Neural progenitor cell (in vitro differentiated cells): Measurements from ENCODE around the gene GSTO2. TPM values are rescaled to one million over a fixed set of nuclear protein-coding genes. Genes with fewer than 3 reads are reported as not detected.

Source experiments
- DNase-seq: peaks from one replicate; pipeline ENCODE4 v3.0.0-alpha.2; 2016; ENCODE audit warnings: low spot score
- H2AFZ ChIP-seq: fragments of 200-600 bp; sonication (generic); replicated peaks from 2 replicates; pipeline ENCODE4 v1.6.1; 2016; ENCODE audit warnings: antibody characterized with exemption
- H3F3A ChIP-seq: fragments of 200-600 bp; sonication (generic); 2 replicates; pipeline ENCODE4 v1.6.1; 2016; ENCODE audit warnings: antibody characterized with exemption, low read depth
- H3K27ac ChIP-seq: fragments of 200-600 bp; sonication (generic); 2 replicates; pipeline ENCODE4 v1.5.1; 2016; ENCODE audit warnings: mild to moderate bottlenecking
- H3K27me3 ChIP-seq: fragments of 200-600 bp; sonication (generic); 2 replicates; pipeline ENCODE4 v1.6.1; 2016; ENCODE audit warnings: mild to moderate bottlenecking, moderate library complexity
- H3K36me3 ChIP-seq: fragments of 200-600 bp; sonication (generic); 2 replicates; pipeline ENCODE4 v1.5.1; 2016
- H3K4me1 ChIP-seq: fragments of 200-600 bp; sonication (generic); 2 replicates; pipeline ENCODE4 v1.6.1; 2016; ENCODE audit warnings: mixed run types
- H3K4me2 ChIP-seq: fragments of 200-600 bp; sonication (generic); 2 replicates; pipeline ENCODE4 v1.6.1; 2016
- H3K4me3 ChIP-seq: fragments of 200-600 bp; sonication (generic); 2 replicates; pipeline ENCODE4 v1.5.1; 2016
- H3K79me2 ChIP-seq: fragments of 200-600 bp; sonication (generic); 2 replicates; pipeline ENCODE4 v1.6.1; 2016; ENCODE audit warnings: low read depth
- H3K9ac ChIP-seq: fragments of 200-600 bp; sonication (generic); 2 replicates; pipeline ENCODE4 v1.6.1; 2016
- H3K9me3 ChIP-seq: fragments of 200-600 bp; sonication (generic); 2 replicates; pipeline ENCODE4 v1.5.1; 2016; ENCODE audit warnings: low read depth
- H4K20me1 ChIP-seq: fragments of 200-600 bp; sonication (generic); 2 replicates; pipeline ENCODE4 v1.6.1; 2016; ENCODE audit warnings: low read depth
- H3K27ac Mint-ChIP-seq: 3 replicates; pipeline ENCODE4 v1.8.0; 2021; ENCODE audit warnings: mixed read lengths
- H3K27me3 Mint-ChIP-seq: 2 replicates; pipeline ENCODE4 v1.8.0; 2022; ENCODE audit warnings: low read depth, mild to moderate bottlenecking, inconsistent platforms, moderate library complexity, mixed read lengths; ENCODE audit not compliant: insufficient read depth
- H3K36me3 Mint-ChIP-seq: 3 replicates; pipeline ENCODE4 v1.8.0; 2021; ENCODE audit warnings: mixed read lengths
- H3K4me1 Mint-ChIP-seq: 3 replicates; pipeline ENCODE4 v1.8.0; 2021; ENCODE audit warnings: mixed read lengths
- H3K4me3 Mint-ChIP-seq: 3 replicates; pipeline ENCODE4 v1.8.0; 2021; ENCODE audit warnings: mild to moderate bottlenecking, moderate library complexity, mixed read lengths
- H3K9me3 Mint-ChIP-seq: 3 replicates; pipeline ENCODE4 v1.8.0; 2020; ENCODE audit warnings: mixed read lengths
- CTCF ChIP-seq: fragments of 200-600 bp; sonication (generic); IDR thresholded peaks from 2 replicates; pipeline ENCODE4 v1.5.1; 2017; ENCODE audit warnings: antibody characterized with exemption, mild to moderate bottlenecking
- EZH2 ChIP-seq: fragments of 200-600 bp; sonication (generic); IDR thresholded peaks from 2 replicates; pipeline ENCODE4 v1.6.1; 2017; ENCODE audit warnings: antibody characterized with exemption, mild to moderate bottlenecking, moderate library complexity
- EZH2phosphoT487 ChIP-seq: fragments of 200-600 bp; sonication (generic); IDR thresholded peaks from 2 replicates; pipeline ENCODE4 v1.6.1; 2017; ENCODE audit warnings: antibody characterized with exemption
- microRNA-seq: library from miRNA; unstranded; fragments of <30 nt; microRNA quantifications from one replicate; pipeline ENCODE4, GENCODE V29; 2016
- small RNA-seq: library from RNA; depleted of rRNA; stranded (forward); fragments of <200 nt; gene quantifications from one replicate; pipeline ENCODE3, GENCODE V24; 2015
- total RNA-seq: library from RNA; depleted of rRNA; stranded (reverse); fragments of >200 nt; gene quantifications from 2 replicates; pipeline ENCODE4 v1.2.3, GENCODE V29; 2015; ENCODE audit warnings: low replicate concordance

Gene GSTO2
- total RNA-seq, 1 donor from 2014 or later, result 4.9 TPM

GRCh38 chr10:104351061-104351702, 82.2 kb downstream of the GSTO2 start:
- no peak overlapping the region for H3K9ac ChIP-seq
- Mint-ChIP-seq H3K4me3 (no peak overlapping the region), H3K27me3 (no peaks in the 10 kb centered on the region)

GRCh38 chr10:104351919-104352318, 82.9 kb downstream of the GSTO2 start:
- H3K4me3 ChIP-seq, result no peak overlapping the region
- H3K27me3 ChIP-seq, result peaks cover 42% of the 10 kb centered on the region
- no peaks in the 10 kb centered on the region for H3F3A ChIP-seq
- Mint-ChIP-seq H3K4me3 (no peak overlapping the region), H3K9me3 (no peaks in the 10 kb centered on the region), H3K4me1 (no peaks in the 10 kb centered on the region), H3K27me3 (no peaks in the 10 kb centered on the region), H3K36me3 (no peaks in the 10 kb centered on the region), H3K27ac (no peak overlapping the region)
- H3K9me3 ChIP-seq, result no peaks in the 10 kb centered on the region
- DNase-seq, result no peak
- no peak overlapping the region for H3K4me2 ChIP-seq
- H3K9ac ChIP-seq, result no peak overlapping the region
- H4K20me1 ChIP-seq, result no peaks in the 10 kb centered on the region
- no peaks in the 10 kb centered on the region for H3K79me2 ChIP-seq
- no peak overlapping the region for H2AFZ ChIP-seq
- no peak for TF ChIP-seq EZH2phosphoT487
- TF ChIP-seq CTCF, result no peak
- no peak for TF ChIP-seq EZH2
- no peaks in the 10 kb centered on the region for H3K36me3 ChIP-seq
- no peaks in the 10 kb centered on the region for H3K4me1 ChIP-seq
- H3K27ac ChIP-seq, result no peak overlapping the region

More at GRCh38 chr10:104351061-104351702, 82.2 kb downstream of the GSTO2 start:
- Histone ChIP-seq H3K4me2 (no peak overlapping the region), H3F3A (no peaks in the 10 kb centered on the region), H3K4me1 (no peaks in the 10 kb centered on the region), H4K20me1 (no peaks in the 10 kb centered on the region), H3K27me3 (peaks cover 42% of the 10 kb centered on the region), H3K4me3 (no peak overlapping the region), H3K27ac (no peak overlapping the region), H3K36me3 (no peaks in the 10 kb centered on the region), H3K79me2 (no peaks in the 10 kb centered on the region), H2AFZ (no peak overlapping the region), H3K9me3 (no peaks in the 10 kb centered on the region)
- H3K9me3 Mint-ChIP-seq, result no peaks in the 10 kb centered on the region
- DNase-seq, result no peak
- no peaks in the 10 kb centered on the region for H3K4me1 Mint-ChIP-seq
- no peak overlapping the region for H3K27ac Mint-ChIP-seq
- TF ChIP-seq CTCF (no peak), EZH2phosphoT487 (no peak), EZH2 (no peak)
- H3K36me3 Mint-ChIP-seq, result no peaks in the 10 kb centered on the region

GRCh38 chr10:104353325-104354048, 84.5 kb downstream of the GSTO2 start, which contains the start of gene CFAP58:
Gene CFAP58 (plus strand): TSS chr10:104353833. CDS start chr10:104353898, 65 bp downstream.
- Histone ChIP-seq H3K9ac (no peak within 1 kb of the TSS), H4K20me1 (no peaks in the 10 kb centered on the region), H3K27ac (no peak within 1 kb of the TSS), H2AFZ (peak within 1 kb of the TSS; percentile 83), H3K4me1 (no peaks in the 10 kb centered on the region), H3K79me2 (no peaks in the 10 kb centered on the region), H3K36me3 (no peaks in the 10 kb centered on the region), H3K4me2 (peak within 1 kb of the TSS; percentile 74), H3F3A (no peaks in the 10 kb centered on the region), H3K4me3 (peak within 1 kb of the TSS; percentile 34), H3K27me3 (peaks cover 42% of the 10 kb centered on the region), H3K9me3 (no peaks in the 10 kb centered on the region)
- no peaks in the 10 kb centered on the region for H3K36me3 Mint-ChIP-seq
- DNase-seq, result peak; percentile 96
- no peaks in the 10 kb centered on the region for H3K9me3 Mint-ChIP-seq
- H3K4me1 Mint-ChIP-seq, result no peaks in the 10 kb centered on the region
- peak within 1 kb of the TSS; percentile 64 for H3K4me3 Mint-ChIP-seq
- H3K27me3 Mint-ChIP-seq, result peaks cover 2% of the 10 kb centered on the region
- TF ChIP-seq CTCF, result peak; percentile 74
- no peak for TF ChIP-seq EZH2
- TF ChIP-seq EZH2phosphoT487, result no peak
- no peak within 1 kb of the TSS for H3K27ac Mint-ChIP-seq

Small RNA genes lying within 50 kb of the gene (microRNA-seq; reads per million reads assigned to microRNA genes)
- gene MIR4482, result 2.5 reads per million, percentile 10 among the genes with 10 or more reads in this experiment

Small RNA genes lying within 50 kb of the gene (small RNA-seq; reads per million reads assigned to genes)
- gene MIR4482, result 0.50 reads per million, percentile 55 among the genes with 10 or more reads in this experiment

Other genes with a start within 250 kb of the GSTO2 start
- 1.5 and 2.3 TPM in 2 replicates for gene COL17A1, start 183.3 kb upstream of the GSTO2 start, total RNA-seq
- 15.5 and 18.2 TPM in 2 replicates for gene SFR1, start 147.0 kb upstream of the GSTO2 start, total RNA-seq
- 2.7 TPM in 2 replicates for gene CFAP43, start 36.8 kb upstream of the GSTO2 start, total RNA-seq
- 37.2 and 48.6 TPM in 2 replicates for gene GSTO1, start 14.3 kb upstream of the GSTO2 start, total RNA-seq
- gene ITPRIP, start 69.3 kb downstream of the GSTO2 start, total RNA-seq, result 1.6 and 4.4 TPM in 2 replicates
- 0.53 and 1.7 TPM in 2 replicates for gene CFAP58, start 84.6 kb downstream of the GSTO2 start, total RNA-seq